HG02623 (cell line): Measurements from ENCODE around the gene PTPRK.

Source experiments
- ATAC-seq: cut with Tn5 transposase; IDR thresholded peaks from one replicate; pipeline ENCODE4 v1.9.1; 2021; ENCODE audit warnings: moderate library complexity; ENCODE audit not compliant: unreplicated experiment

The PTPRK gene

GRCh38 chr6:128305228-128305627, 215.2 kb downstream of the PTPRK start:
- ATAC-seq = no peak

- no peak for ATAC-seq
Measured at GRCh38 chr6:128303870-128304269, 216.5 kb downstream of the PTPRK start.

DNA sequence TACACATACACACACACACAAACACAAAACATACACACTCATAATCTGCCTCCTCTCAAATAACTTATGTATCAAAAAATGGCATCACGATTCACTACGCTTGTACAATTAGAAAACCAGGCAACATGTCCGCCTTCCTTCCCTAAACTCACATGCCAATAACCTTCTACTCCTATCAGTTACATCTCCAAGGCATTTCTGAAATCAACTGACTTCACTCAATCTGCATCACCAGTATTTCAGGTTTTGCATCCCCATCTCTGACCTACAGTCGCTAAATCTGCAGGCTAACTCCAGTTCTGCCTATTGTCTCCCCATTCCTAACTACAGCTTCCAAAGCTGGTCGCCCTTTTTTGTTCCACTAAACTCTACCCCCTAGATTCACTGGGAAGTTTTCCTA, 217.5 kb downstream of the PTPRK start:
- ATAC-seq = no peak

DNA sequence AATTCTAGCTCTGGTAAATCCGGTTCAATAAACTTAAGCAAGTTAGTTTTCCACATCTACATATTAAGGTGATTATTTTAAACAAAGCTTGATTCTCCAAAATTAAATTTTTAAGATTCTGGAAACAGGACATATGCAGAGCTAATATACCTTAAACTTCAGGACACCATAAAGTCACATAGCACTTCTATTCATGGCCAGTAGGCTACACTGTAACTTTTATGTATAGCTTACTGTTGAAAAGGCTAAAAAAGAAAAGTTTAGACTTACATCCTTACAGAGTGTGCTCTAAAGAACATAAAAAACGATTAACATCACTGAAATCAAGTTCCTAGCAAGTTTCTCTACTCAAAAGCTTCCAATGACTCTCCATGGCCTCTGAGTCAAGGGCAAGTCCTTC, 224.7 kb downstream of the PTPRK start:
- no peak for ATAC-seq

- ATAC-seq = no peak
Measured at GRCh38 chr6:128290221-128290620, 230.2 kb downstream of the PTPRK start.

GRCh38 chr6:128284128-128284527, 236.3 kb downstream of the PTPRK start:
- no peak for ATAC-seq

DNA sequence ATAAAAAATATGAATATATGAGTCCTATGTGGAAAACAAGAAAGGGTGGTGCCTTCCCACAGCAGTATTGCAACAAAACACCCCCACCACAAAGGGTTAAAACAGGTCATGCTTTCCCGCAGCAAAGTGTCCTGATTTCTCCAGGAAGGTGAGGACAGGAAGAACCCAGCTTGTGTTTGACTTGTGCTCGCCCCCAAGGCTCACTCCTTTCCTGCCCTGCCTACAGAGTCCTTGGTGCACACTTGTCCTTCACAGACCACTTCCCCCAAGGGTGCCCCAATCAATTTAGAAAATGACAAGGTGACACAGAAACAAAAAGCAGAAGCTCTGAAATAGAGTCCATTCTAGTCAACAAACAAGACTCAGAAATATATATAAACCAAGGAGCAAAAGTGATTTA, 237.4 kb downstream of the PTPRK start:
- no peak for ATAC-seq

DNA sequence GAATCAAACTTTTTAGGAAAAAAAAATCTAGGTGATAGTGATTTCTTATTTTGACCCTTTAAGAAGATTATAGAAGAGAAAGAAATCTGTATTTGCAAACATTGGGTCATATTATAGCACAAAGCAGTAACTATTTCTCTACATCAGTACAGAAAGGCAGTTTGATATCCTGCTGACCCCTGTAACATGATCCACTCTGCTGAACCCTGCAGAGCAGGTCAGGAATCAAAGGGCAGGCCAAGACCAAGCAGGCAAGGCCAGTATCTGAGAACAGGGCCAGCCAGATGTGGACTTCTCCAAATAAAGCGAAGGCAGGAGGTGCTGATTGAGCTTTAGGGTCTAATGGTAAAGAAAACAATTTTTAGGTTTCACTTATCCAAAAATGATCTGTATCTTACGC, 239.4 kb downstream of the PTPRK start:
- no peak for ATAC-seq

DNA sequence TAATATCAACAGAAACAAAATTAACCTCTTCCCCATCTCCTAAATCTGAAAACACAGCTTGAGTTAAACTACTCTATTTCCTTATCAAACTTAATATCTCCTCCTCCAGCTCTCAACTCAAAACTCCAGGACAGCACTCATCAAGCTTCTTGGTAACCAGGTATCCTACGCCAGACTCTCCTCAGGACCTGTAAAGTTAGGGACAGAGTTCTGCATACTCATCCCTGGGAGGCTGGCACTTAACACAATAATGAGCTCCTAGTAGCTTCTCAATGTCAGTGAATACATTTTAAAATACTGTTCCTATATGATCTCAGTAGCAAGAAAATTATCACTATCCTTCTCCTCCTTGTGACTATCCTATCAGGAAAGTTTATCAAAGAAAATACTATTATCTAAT, 240.3 kb downstream of the PTPRK start:
- ATAC-seq = no peak

- ATAC-seq = no peak
Measured at GRCh38 chr6:128278836-128279235, 241.6 kb downstream of the PTPRK start.

DNA sequence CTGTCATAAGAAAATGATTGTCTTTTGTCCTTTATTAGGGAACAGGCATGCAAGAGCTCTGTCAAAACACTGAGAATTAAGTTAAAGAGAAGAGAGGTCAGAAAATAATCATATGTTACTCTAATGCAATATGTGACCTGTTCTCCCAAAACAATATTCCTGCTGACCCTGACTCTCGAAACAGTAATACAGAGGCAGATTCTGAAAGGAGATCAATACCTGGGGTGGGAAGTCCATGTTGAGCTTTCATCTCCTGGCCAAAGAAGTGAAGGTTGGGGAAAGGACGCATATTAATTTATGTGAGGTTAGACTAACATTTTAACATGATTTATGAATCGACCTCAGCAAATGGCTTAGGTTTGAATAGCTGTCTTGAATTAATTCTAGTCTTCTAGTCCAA, 243.0 kb downstream of the PTPRK start:
- ATAC-seq = no peak

GRCh38 chr6:128276311-128276710, 244.1 kb downstream of the PTPRK start:
- no peak for ATAC-seq

GRCh38 chr6:128275681-128276080, 244.7 kb downstream of the PTPRK start:
- ATAC-seq = no peak

GRCh38 chr6:128275030-128275429, 245.4 kb downstream of the PTPRK start:
- no peak for ATAC-seq

DNA sequence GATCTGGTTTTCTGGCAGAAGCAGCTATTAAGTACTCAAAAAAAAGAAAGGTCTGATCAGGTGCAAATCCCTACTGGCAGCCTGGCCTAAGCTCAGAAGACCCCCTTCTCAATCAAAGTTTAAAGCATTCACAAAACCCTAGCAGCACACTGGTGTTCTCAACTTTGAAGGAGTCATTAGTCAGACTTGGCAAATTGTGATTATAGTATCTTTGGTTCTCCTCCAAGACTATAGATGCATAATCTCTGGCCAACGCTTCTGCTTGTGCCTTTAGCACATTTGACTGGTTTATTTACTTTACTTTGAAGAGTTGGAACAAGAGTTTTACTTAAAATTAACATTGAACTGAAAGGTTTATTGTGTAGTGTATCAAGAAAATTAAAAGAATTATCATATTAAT, 248.9 kb downstream of the PTPRK start:
- ATAC-seq = no peak

DNA sequence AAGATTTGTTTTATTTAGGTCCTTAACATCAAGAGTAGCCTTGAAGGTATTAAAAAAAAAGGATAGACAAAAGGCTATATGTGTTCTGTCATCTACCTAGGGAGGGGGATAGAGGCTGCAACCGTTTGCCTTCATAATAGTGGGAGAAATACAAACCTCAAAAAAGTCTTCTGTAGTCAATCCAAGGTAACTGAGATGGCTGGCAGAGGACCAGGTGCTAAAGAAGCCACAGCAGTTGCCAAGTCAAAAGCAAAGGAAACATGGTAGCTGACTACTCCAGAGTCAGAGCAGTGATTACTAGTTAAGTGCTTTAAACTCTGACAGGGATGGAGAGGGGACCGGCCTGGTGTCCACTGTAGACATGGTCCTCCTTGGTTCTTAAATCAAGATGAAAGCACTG, 249.4 kb downstream of the PTPRK start:
- no peak for ATAC-seq

- ATAC-seq = no peak
Measured at GRCh38 chr6:128266946-128267345, 253.5 kb downstream of the PTPRK start.

GRCh38 chr6:128265706-128266105, 254.7 kb downstream of the PTPRK start:
- ATAC-seq = no peak

DNA sequence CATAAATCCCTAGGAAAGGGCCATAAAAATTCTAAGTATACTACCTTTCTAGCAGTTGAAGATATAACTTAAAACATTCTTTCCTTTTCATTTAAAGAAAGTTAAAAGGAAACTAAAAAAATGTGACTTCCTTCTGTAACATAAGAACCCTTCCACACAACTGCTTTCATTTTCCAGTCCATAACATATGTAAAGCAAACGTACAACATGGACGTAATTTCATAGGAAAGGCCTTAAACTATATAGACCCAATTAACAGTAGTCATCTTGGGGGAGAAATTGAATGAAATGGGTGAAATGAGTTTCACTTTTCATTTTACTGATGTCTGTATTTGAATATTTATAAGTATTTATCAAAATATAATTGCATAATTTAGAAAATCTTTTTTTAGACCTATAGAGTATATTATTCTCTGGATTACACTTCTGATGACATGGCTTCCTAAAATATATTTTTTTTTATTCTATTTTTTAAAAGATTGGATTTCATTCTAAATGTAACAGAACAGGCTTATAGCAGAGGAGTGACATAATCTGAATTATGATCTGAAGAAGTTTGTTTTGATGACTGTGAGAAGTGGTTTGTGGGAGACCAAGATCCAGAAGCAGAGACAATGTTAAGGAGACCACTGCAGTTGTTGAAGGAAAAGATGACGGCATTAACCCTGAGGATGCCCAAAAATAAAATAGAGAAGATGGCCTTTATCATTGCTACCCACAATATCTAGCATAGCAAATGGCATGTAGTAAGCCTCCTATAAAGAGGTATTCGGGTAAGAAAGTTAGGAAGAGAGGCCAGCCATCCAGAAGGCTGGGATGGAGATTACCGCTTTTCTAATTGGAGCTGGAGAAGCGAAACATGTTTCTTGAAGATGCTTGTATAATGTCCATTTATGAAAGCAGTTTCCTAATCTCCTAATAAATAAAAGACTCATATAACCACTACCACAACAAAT, 260.4 kb downstream of the PTPRK start:
- ATAC-seq = peak; percentile 47

DNA sequence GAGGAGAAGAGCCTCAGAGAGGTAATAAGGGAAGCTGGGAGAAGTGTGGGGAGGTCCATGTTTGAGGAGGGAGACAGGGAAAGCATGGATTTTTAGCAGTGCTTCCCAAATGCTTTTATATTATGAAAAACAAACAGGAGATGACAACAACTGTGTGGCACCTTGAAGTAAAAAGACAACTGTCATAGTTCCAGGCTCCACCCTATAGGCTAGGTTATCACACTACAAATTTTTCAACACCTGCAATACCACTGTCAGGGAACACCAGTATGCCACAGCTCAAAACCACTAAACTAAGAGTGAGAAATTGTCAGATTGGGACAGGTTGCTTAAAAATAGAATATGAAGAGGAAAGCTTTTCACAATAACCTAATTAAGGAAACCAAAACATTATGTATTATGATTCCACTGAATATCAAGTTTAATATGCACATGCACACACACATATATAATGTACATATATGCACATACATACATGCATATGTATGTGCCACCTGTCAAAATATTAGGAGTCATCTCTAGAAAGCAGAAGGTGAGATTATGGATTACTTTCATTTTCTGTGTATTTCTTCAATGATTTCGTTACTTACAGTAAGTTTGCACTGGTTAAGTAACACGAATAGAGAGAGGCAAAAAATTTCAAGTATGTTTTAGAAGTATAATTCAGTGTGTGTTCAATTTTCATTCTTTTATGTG, 261.2 kb downstream of the PTPRK start:
- ATAC-seq = peak; percentile 92

DNA sequence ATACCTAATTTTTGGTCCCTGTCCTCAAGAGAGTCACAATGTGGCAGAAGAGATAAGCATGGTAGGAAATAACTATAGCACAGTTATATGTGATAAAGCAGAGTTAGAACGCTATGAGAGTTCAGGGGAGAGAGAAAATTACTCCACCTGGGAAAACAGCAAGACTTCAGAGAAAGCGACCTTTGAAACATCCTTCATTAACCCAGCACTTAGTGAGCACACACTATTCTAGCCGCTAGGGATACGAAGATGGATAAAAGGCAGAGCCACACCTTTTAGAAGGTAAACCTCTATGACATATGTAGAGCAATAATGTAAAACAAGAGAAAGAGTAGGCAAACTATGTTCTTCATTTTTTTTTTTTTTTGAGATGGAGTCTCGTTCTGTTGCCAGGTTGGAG, 264.3 kb downstream of the PTPRK start:
- ATAC-seq = no peak
